ENCODE results near the gene WSB1.
"Not testable (repeated sequence)": the region's sequence is repeated elsewhere in the genome, so short reads cannot be mapped to it uniquely, and the experiment has no call there.

DNA sequence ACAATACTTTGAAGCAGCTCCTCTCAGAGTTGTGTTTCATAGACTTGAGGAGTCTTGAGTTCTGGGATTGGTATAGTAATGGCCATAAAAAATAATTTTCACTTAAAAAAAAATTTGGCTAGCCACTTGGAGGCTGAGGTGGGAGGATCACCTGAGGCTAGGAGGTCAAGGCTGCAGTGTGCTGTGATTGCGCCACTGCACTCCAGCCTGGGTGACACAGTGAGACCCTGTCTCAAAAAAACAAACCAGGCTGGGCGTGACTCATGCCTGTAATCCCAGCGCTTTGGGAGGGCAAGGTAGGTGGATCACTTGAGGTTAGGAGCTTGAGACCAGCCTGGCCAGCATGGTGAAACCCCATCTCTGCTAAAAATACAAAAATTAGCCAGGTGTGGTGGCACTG, 14.8 kb upstream of the WSB1 start:
- TF ChIP-seq POLR2A, POLR2AphosphoS5 (IDR thresholded peaks at IDR 0.05): not testable (repeated sequence)

All from stomach (tissue), 4 donors.